ENCODE data around the gene CLDN7.

The CLDN7 gene

GRCh38 chr17:7285679-7286078 is 23.4 kb upstream of the CLDN7 start:
- DNase-seq, result no peak

GRCh38 chr17:7284911-7285310 is 22.6 kb upstream of the CLDN7 start:
- no peak for DNase-seq

- DNase-seq, result no peak
Measured at GRCh38 chr17:7283471-7284216, 21.4 kb upstream of the CLDN7 start.

- no peak for DNase-seq
Measured at GRCh38 chr17:7282752-7283321, 20.6 kb upstream of the CLDN7 start.

GRCh38 chr17:7281953-7282751 is 19.9 kb upstream of the CLDN7 start:
- no peak for DNase-seq

- DNase-seq, result peak; percentile 93
Measured at GRCh38 chr17:7281074-7281952, 19.0 kb upstream of the CLDN7 start, which contains the start of gene SLC2A4. Gene SLC2A4 (plus strand): TSS chr17:7281718. CDS start chr17:7281935, 217 bp downstream.

- DNase-seq, result peak; percentile 70
Measured at GRCh38 chr17:7280519-7281073, 18.3 kb upstream of the CLDN7 start.

GRCh38 chr17:7279448-7279847 is 17.2 kb upstream of the CLDN7 start:
- DNase-seq, result no peak

GRCh38 chr17:7266784-7267183 is 4.5 kb upstream of the CLDN7 start:
- DNase-seq, result no peak

GRCh38 chr17:7263801-7264078 is 1.5 kb upstream of the CLDN7 start:
- DNase-seq, result no peak

- no peak for DNase-seq
Measured at GRCh38 chr17:7262935-7263800, 890 bp upstream of the CLDN7 start.

- DNase-seq, result no peak
Measured at GRCh38 chr17:7261379-7262191, 693 bp downstream of the CLDN7 start.

GRCh38 chr17:7260651-7261378 is 1.5 kb downstream of the CLDN7 start:
- DNase-seq, result no peak

GRCh38 chr17:7260151-7260550 is 2.1 kb downstream of the CLDN7 start:
- DNase-seq, result no peak

- no peak for DNase-seq
Measured at GRCh38 chr17:7259555-7259889, 2.8 kb downstream of the CLDN7 start.

GRCh38 chr17:7258731-7259554 is 3.3 kb downstream of the CLDN7 start:
- no peak for DNase-seq

GRCh38 chr17:7256766-7257456 is 5.4 kb downstream of the CLDN7 start:
- no peak for DNase-seq

GRCh38 chr17:7254511-7254910 is 7.8 kb downstream of the CLDN7 start:
- no peak for DNase-seq

- DNase-seq, result no peak
Measured at GRCh38 chr17:7253082-7253481, 9.2 kb downstream of the CLDN7 start.

Measured in GDM1 (cell line).